H1 (cell line): ENCODE measurements around the gene ELL2. TPM values are rescaled to one million over a fixed set of nuclear protein-coding genes. Genes with fewer than 3 reads are reported as not detected.

ENCODE experiments used
- BCL11A ChIP-seq, 2 experiments: IDR thresholded peaks; one replicate each; pipeline ENCODE4 v1.6.1; 2011; ENCODE audit warnings: low read depth in 2 of 2, low read length in 2 of 2, mild to moderate bottlenecking in 2 of 2
- BRCA1 ChIP-seq: IDR thresholded peaks from 2 replicates; pipeline ENCODE4 v1.6.1; 2012; ENCODE audit warnings: low read depth, low read length, improper control_type of control experiment
- CEBPB ChIP-seq: IDR thresholded peaks from 2 replicates; pipeline ENCODE4 v1.6.1; 2012; ENCODE audit warnings: low read depth, low read length
- polyA plus RNA-seq, 7 experiments: library from polyadenylated mRNA; depleted of rRNA in 3 of 7; stranded (reverse) in 5 of 7; unstranded in 2 of 7; fragments of >200 nt in 5 of 7; fragments of 200-250 nt in 2 of 7; gene quantifications; 1 replicate in 5 of 7; 2 replicates in 1 of 7; 4 replicates in 1 of 7; pipeline versions ENCODE4 v1.2.1 to v1.2.3, GENCODE V29; 2011 to 2013; ENCODE audit warnings: missing spikeins in 2 of 7, mixed read lengths in 2 of 7
- total RNA-seq: library from RNA; stranded (reverse); fragmentation: NEBNext Ultra II Directional; extraction: Animal tissue kit (Norgen Biotek cat#: 25700); gene quantifications from 2 replicates; pipeline ENCODE4 v1.2.1, GENCODE V29; 2021

ELL2 gene
- total and polyA plus RNA-seq, 2 of the 8 experiments (the other 6 are each of a cell fraction or from before 2014, with no cell fraction given) = 6.3 to 29.4 TPM

- TF ChIP-seq BRCA1 (no peak), CEBPB (no peak), BCL11A (IDR thresholded peaks at IDR 0.05; ENCODE audit: low read depth in 2 of 2, low read length in 2 of 2) (no peak)
Measured at GRCh38 chr5:96006291-96006690, 44.6 kb upstream of the ELL2 start (continued).
